ENCODE results near the gene POLE3.
"Not testable (repeated sequence)": the region's sequence is repeated elsewhere in the genome, so short reads cannot be mapped to it uniquely, and the experiment has no call there.

The POLE3 gene

GRCh38 chr9:113401027-113401792 lies 9.3 kb downstream of the POLE3 start, which contains the start of gene ALAD:
Gene ALAD, minus strand, starts transcription at chr9:113401284. Its CDS starts 7,725 bp downstream, at chr9:113393559.
- peak; percentile 99 for DNase-seq

- DNase-seq: no peak
These were observed 10.8 kb downstream of the POLE3 start for GRCh38 chr9:113399646-113400200.

- no peak for DNase-seq
These were observed 11.7 kb downstream of the POLE3 start for GRCh38 chr9:113398796-113399195.

GRCh38 chr9:113397203-113397631 lies 13.3 kb downstream of the POLE3 start:
- no peak for DNase-seq

DNA sequence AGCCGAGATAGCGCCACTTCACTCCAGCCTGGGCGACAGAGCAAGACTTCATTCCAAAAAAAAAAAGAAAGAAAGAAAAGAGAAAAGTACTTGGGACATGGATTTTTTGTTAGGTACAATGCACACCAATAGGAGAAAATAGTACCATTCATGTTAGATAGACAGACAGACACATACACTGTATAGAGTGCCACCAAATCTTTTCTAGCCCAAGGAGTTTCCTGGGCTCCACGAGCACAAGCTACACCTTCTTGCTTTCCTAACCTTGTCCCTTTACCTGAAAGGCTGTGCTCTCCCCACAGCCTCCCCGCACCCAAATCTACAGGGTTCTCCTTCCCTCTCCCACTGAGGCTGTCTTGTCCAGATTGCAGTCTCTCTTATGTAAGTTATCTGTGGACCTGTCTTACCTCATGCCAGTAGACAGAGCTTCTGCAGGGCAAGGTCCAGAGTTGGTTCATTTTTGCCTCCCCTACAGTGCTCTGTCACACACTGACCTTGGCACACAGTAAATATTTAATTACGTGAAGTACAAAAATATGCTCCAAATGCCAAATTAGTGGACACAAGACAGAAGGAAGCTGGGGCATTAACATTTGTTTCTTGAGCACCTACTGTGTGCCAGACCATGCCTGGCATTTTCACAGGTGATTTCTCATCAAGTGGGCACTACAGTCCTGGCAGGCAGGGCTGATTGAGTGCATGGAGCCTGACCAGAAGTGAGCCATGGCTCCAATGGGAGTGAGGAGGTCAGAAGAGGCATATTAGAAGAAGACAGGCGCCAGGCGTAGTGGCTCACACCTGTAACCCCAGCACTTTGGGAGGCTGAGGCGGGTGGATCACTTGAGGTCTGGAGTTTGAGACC lies 15.2 kb downstream of the POLE3 start:
- DNase-seq: no peak

DNA sequence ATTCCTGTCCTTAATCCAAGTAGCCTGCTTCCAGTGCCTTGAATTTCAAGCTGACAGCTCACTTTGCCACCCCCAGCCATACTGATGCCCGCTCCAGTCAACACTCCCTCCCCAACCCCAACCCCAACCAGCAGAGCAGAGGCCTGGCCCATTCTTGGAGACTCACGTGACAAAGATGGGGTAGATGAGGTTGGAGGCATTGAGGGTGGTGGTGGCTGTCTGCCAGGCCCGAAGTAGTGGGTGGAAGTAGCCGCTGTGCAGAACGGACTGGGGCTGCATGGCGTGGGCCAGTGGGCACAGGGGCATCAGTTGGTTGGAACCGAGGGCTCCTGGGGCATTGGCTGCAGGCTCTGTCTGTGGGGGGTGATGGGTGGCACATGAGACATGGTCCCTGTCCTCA lies 17.2 kb downstream of the POLE3 start:
- no peak for DNase-seq

DNA sequence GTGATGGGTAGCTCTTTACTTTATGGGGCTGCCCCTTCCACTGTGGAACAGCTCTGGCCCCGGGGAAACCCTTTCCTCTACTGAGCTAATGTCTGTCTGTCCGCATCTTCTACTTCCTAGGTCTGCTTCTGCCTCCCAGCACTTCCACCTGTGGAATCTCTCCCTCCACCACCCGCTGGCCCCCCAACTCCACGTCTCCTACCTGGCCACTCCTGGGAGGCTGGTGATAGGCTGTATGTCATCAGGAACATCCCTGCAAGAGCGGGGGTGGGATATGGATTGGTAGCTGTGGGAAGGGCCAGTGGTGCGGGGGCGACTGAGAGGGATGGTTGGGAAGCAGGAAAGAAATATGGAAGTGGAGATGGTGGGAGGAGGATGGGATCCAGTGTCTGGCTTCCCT lies 18.6 kb downstream of the POLE3 start:
- DNase-seq: no peak

DNA sequence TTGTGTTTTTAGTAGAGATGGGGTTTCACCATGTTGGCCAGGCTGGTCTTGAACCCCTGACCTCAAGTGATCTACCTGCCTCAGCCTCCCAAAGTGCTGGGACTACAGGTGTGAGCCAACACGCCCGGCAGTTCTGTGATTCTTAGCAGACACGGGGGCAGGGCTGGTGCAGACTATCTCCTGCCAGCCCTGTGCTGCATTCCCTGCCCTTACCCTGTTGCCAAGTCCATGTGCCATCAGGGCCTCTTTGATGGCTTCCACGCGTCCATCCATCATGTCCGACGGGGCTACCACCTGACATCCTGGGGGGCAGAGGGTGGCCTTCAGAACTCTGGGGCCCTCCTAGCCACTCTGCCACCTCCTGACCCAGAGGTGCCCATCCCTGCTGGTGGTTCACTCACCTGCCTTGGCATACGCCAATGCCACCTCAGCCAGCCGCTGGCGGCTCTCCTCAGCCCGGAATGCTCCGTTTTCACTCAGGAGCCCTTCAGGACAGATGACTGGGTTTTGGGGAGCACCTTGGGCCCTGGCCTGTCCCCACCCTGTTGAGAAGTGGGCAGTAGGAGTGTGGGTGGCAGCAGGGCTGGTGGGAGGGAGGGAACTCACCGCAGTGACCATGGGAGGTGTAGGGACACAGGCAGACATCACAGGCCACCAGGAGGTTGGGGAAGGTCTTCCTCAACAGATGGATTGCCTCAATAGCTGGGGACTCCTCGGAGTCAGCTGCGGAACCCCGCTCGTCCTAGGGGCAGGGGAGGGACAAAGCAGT lies 20.1 kb downstream of the POLE3 start:
- no peak for DNase-seq

DNA sequence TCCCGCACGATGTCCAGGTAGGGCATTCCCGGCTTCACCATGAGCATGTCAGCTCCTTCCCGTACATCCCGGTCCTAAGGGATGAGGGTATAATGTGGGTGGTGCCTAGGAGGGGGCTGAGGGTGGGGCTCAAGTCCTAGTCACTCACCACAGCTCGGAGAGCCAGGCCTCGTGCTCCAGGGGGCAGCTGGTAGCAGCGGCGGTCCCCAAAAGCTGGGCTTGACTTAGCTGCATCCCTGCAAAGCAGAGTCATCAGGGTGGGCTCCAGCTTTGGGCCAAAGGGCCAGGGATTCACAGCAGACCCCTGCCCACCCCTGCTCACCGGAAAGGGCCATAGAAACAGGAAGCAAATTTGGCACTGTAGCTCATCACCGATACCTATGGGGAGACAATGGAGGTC lies 21.0 kb downstream of the POLE3 start:
- no peak for DNase-seq

DNA sequence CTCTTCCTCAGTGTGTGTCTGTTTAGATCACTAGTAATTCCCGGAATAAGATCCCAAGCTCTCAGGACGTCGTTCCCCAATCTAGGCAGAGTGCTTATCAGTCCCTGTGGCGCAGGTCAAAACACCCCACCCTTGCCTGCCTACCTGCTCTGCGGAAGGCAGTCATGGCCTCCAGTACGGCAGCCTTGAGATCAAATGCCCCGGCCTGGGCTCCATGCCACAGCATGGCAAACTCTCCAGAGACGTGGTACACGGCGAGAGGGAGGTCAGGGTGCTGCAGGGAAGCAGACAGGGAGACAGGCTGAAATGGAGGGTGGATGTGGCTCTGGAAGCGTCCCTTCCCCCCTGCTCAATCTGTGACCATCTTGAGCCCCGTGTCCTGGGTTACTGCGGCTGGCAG lies 21.6 kb downstream of the POLE3 start:
- no peak for DNase-seq

DNA sequence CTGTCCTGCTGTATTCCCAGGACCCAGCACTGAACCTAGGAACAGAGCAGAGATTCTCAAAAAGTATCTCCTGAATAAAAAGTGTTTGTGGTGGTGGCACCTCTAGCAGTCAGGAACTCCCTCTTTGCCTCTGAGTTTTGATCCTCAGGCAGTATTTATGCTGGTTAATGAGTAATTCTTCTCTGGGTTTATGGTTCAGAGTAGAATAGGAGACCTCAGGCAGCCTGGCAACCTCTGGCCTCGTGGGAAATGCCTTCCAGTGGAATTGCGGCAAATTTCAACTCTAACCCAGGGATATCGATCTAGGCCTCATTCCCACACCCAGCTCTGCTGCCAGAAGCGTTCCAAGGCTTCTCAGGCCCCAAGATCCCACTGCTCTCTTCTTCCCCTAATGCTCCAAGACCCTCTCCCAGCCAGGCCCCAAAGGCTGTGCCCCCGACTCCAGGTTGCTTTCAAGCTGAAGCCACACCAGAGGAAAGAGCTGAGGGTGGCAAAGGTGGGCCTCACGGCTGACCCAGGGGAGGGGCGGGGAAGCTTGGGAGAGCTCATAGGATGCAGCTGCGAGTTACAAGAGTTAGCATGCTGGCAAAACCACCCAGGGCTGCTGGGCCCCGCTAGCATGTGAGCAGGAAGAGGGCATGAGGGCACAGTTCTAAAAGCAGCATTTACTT lies 22.8 kb downstream of the POLE3 start:
- no peak for DNase-seq

DNA sequence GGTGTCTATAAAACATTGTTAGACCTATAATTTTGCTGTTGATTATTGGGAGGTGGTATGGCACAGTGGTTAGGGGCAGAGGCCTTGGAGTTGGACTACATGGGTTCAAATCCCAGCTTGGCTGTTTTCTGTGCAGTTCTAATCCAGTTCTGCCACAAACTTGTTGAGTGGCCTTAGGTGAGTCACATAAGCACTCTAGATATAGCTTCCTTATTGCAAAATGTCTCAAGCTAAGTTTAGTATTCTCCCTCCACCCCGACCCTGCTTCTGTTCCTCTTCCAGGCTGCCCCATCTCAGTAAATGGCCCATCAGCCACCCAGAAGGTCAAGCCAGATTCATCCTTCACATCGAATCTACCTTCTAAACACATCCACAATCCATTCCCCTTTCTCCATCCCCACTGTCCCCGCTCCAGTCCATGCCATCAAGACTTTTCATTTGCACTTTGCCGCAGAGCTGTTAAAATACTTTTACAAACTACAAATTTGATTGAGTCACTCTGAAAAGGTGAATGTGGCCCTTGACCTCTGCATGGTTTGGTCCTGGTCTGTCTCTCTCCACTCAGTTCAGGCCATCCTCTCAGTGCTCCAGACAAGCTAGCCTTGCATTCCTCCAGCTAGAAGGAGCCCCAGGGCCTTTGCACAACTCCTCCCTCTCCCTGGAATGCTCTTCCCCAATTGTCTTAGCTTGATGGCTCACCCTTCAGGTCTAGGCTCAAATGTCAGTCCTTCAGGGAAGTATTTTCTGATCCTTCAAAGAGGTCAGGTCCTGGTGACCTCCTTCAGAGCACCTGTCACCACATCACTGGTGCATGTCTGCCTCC lies 23.7 kb downstream of the POLE3 start:
- DNase-seq: no peak

DNA sequence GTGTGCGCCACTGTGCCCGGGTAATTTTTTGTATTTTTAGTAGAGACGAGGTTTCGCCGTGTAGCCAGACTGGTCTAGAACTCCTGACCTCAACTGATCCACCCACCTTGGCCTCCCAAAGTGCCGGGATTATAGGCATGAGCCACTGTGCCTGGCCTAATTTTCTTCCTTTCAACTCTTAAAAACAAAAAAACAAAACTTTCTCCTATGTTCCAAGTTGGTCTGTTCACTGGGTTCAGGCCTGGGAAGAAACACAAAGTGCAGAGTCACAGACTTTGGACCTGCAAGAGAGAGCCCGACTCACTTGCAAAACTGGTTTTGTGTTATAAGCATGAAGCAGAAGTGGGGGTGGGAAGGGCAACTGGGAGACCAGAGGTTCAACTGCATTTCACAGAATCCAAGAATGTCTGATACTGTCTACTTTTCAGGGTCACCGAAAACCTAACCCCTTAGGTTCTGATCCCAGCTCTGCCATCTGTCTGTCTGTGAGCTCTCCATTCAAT lies 28.5 kb downstream of the POLE3 start:
- no peak for DNase-seq

GRCh38 chr9:113381441-113381840 lies 29.0 kb downstream of the POLE3 start:
- DNase-seq: not testable (repeated sequence)

DNA sequence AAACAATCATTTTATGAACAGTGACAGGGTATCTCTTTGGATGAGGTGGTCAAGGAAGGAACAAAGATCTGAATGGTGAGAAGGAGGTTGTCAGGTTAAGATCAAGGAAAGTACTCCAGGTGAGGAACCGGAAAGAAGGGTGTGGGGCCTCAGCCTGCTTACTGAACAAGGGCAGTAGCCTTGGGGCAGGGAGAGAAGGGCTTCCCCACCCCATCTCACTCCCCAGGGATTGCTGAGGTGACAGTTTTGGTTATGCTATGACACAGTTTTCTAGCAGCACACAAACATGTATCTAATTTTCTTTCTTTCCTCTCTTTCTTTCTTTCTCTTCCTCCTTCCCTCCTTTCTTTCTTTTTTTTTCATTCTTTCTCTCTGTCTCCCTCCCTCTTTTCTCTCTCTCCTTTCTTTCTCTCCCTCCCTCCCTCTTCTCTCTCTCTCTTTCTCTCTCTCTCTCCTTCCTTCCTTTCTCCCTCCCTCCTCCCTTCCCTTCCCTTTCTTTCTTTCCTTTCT lies 29.6 kb downstream of the POLE3 start:
- no peak for DNase-seq

GRCh38 chr9:113379829-113380210 lies 30.7 kb downstream of the POLE3 start:
- not testable (repeated sequence) for DNase-seq

GRCh38 chr9:113379094-113379828 lies 31.2 kb downstream of the POLE3 start:
- DNase-seq: not testable (repeated sequence)

- DNase-seq: peak; percentile 79
These were observed 33.6 kb downstream of the POLE3 start, which contains the start of gene HDHD3 for GRCh38 chr9:113376634-113377567. Gene HDHD3, minus strand, starts transcription at chr9:113376986. Its CDS starts 2,632 bp downstream, at chr9:113374354.

Data from EL (cell line).